Endothelial cell of umbilical vein (primary cell): ENCODE results near the gene FOXL2NB. TPM values are rescaled to one million over a fixed set of nuclear protein-coding genes. Genes with fewer than 3 reads are reported as not detected.

Experiments
- BruUV-seq: library from RNA; stranded (reverse); fragments of 400-500 nt; replicated peaks from 2 replicates; lab custom pipeline; 2021; lab: Mats Ljungman, UMichigan
- CTCF ChIA-PET: fragments of 300-600, 350-600 bp; sonication (Branson Sonifier 250); formaldehyde crosslinking; loops from one replicate; lab custom pipeline; 2021; ENCODE audit warnings: antibody characterized with exemption, inconsistent platforms; lab: Charles Lee
- POLR2A ChIA-PET: fragments of 300-600, 350-600 bp; sonication (Branson Sonifier 250); formaldehyde crosslinking; loops from one replicate; lab custom pipeline; 2021; ENCODE audit warnings: antibody characterized with exemption, inconsistent platforms; lab: Charles Lee
- DNase-seq: peaks from one replicate; pipeline ENCODE4 v3.0.0-alpha.2; 2011; ENCODE audit warnings: low read depth, low spot score
- FAIRE-seq: peaks from 2 replicates; lab custom pipeline; 2011; peaks lifted over from hg19 to GRCh38; lab: Jason Lieb, UNC
- H2AFZ ChIP-seq: 2 replicates; pipeline ENCODE4 v1.6.0; 2012; ENCODE audit warnings: low read depth, low read length, control low read depth, inconsistent platforms
- H3K27ac ChIP-seq: 2 replicates; pipeline ENCODE4 v1.5.1; 2011; ENCODE audit warnings: low read depth, mild to moderate bottlenecking, control low read depth, low read length, moderate library complexity; ENCODE audit not compliant: insufficient read depth
- H3K27me3 ChIP-seq, 2 experiments: 2 replicates each; pipeline versions ENCODE4 v1.6.0 to v1.6.1; 2011; ENCODE audit warnings: low read length in 2 of 2, mixed read lengths in 1 of 2; ENCODE audit not compliant: control insufficient read depth in 2 of 2, insufficient read depth in 2 of 2
- H3K36me3 ChIP-seq, 2 experiments: 2 replicates in 1 of 2; 3 replicates in 1 of 2; pipeline ENCODE4 v1.5.1; 2011; ENCODE audit warnings: low read length in 2 of 2, mild to moderate bottlenecking in 1 of 2, moderate library complexity in 1 of 2; ENCODE audit not compliant: control insufficient read depth in 2 of 2, insufficient read depth in 2 of 2; ENCODE audit errors: extremely low read depth in 1 of 2
- H3K4me1 ChIP-seq: 3 replicates; pipeline ENCODE4 v1.5.1; 2011; ENCODE audit warnings: mild to moderate bottlenecking, low read length; ENCODE audit not compliant: control insufficient read depth, insufficient read depth; ENCODE audit errors: extremely low read depth
- H3K4me2 ChIP-seq: 2 replicates; pipeline ENCODE4 v1.6.1; 2011; ENCODE audit warnings: low read length, control low read depth, mixed read lengths; ENCODE audit not compliant: insufficient read depth
- H3K4me3 ChIP-seq, 3 experiments: fragments of 200-600 bp in 1 of 3; sonication (generic), shearing (Covaris generic) in 1 of 3; replicated peaks in 1 of 3; 2 replicates each; pipeline ENCODE4 v1.5.1; 2011 to 2016; ENCODE audit warnings: control low read depth in 3 of 3, low read length in 3 of 3, mild to moderate bottlenecking in 2 of 3, inconsistent platforms in 1 of 3, low read depth in 1 of 3, moderate library complexity in 1 of 3; ENCODE audit not compliant: insufficient read depth in 1 of 3
- H3K79me2 ChIP-seq: 2 replicates; pipeline ENCODE4 v1.6.0; 2012; ENCODE audit warnings: low read length, inconsistent platforms; ENCODE audit not compliant: control insufficient read depth, insufficient read depth
- H3K9ac ChIP-seq: replicated peaks from 2 replicates; pipeline ENCODE3; 2011; ENCODE audit warnings: low read length, control low read depth; ENCODE audit not compliant: insufficient read depth; ENCODE audit errors: extremely low read depth
- H3K9me1 ChIP-seq: replicated peaks from 3 replicates; pipeline ENCODE4 v1.6.0; 2011; ENCODE audit warnings: mild to moderate bottlenecking, low read length; ENCODE audit not compliant: control insufficient read depth, insufficient read depth; ENCODE audit errors: extremely low read depth
- H3K9me3 ChIP-seq: replicated peaks from 2 replicates; pipeline ENCODE4 v1.5.1; 2012; ENCODE audit warnings: low read length, inconsistent platforms; ENCODE audit not compliant: control insufficient read depth, insufficient read depth
- H4K20me1 ChIP-seq: replicated peaks from 2 replicates; pipeline ENCODE3; 2011; ENCODE audit warnings: mild to moderate bottlenecking, low read length; ENCODE audit not compliant: control insufficient read depth, insufficient read depth; ENCODE audit errors: extremely low read depth
- EZH2 ChIP-seq: IDR thresholded peaks from 2 replicates; pipeline ENCODE4 v1.6.1; 2012; ENCODE audit warnings: borderline replicate concordance, low read depth, mild to moderate bottlenecking, moderate library complexity, low read length, inconsistent platforms; ENCODE audit not compliant: severe bottlenecking
- FOS ChIP-seq: IDR thresholded peaks from 2 replicates; pipeline ENCODE4 v1.6.1; 2011; ENCODE audit warnings: mild to moderate bottlenecking, low read length, moderate library complexity, borderline replicate concordance; ENCODE audit not compliant: insufficient read depth
- GATA2 ChIP-seq: IDR thresholded peaks from 2 replicates; pipeline ENCODE4 v1.7.0; 2011; ENCODE audit warnings: low read depth, mild to moderate bottlenecking, moderate library complexity, mixed read lengths, low read length; ENCODE audit not compliant: insufficient read length, insufficient read depth
- JUN ChIP-seq: IDR thresholded peaks from 2 replicates; pipeline ENCODE4 v1.6.1; 2011; ENCODE audit warnings: borderline replicate concordance, low read depth; ENCODE audit not compliant: insufficient read length, insufficient read depth
- MYC ChIP-seq: IDR thresholded peaks from one replicate; pipeline ENCODE4 v1.6.1; 2011; ENCODE audit warnings: mild to moderate bottlenecking, low read depth, low read length
- POLR2A ChIP-seq: IDR thresholded peaks from 2 replicates; pipeline ENCODE4 v1.6.1; 2012; ENCODE audit warnings: low read depth, mild to moderate bottlenecking, control low read depth, low read length
- POLR2AphosphoS5 ChIP-seq: IDR thresholded peaks from 2 replicates; pipeline ENCODE4 v1.6.1; 2012; ENCODE audit warnings: low read depth, mild to moderate bottlenecking, control low read depth, low read length, moderate library complexity; ENCODE audit not compliant: insufficient read depth
- dilution Hi-C: fragments of 300-500 bp; cut with MboI; formaldehyde crosslinking; loops from one replicate; pipeline ENCODE4 v1.15.0; 2019; ENCODE audit warnings: low sequenced_read_pairs; ENCODE audit not compliant: extremely low pct_ligation_motif_present
- intact Hi-C: fragments of 100-400 bp; cut with micrococcal nuclease; formaldehyde crosslinking; loops from one replicate; pipeline ENCODE4 v1.10.0; 2022
- polyA plus RNA-seq, 4 experiments: library from polyadenylated mRNA; depleted of rRNA in 3 of 4; stranded (reverse) in 3 of 4; unstranded in 1 of 4; fragments of >200 nt; gene quantifications; 2 replicates each; pipeline versions ENCODE4 v1.2.1 to v1.2.3, GENCODE V29; 2011 to 2012; ENCODE audit warnings: missing spikeins in 1 of 4
- total RNA-seq: library from RNA; stranded (reverse); gene quantifications from 2 replicates; pipeline ENCODE4 v1.2.3, GENCODE V29; 2021
- TF ChIP-seq, protein P1 (sequence below): IDR thresholded peaks from 2 replicates; pipeline ENCODE4 v1.6.1; 2011; ENCODE audit not compliant: insufficient read depth, insufficient read length
- TF ChIP-seq, protein P2 (sequence below), 2 donors: IDR thresholded peaks; 1 replicate in 1 of 2; 2 replicates in 1 of 2; pipeline ENCODE4 v1.5.1; 2011; ENCODE audit warnings: low read length in 2 of 2, mild to moderate bottlenecking in 2 of 2, moderate library complexity in 2 of 2, control low read depth in 1 of 2, inconsistent platforms in 1 of 2, low read depth in 1 of 2; ENCODE audit not compliant: insufficient read depth in 1 of 2; ENCODE audit errors: extremely low read depth in 1 of 2

The FOXL2NB gene
- total and polyA plus RNA-seq, 2 donors (not counting 3 experiments of a cell fraction or from before 2014, with no cell fraction given): 0.01 TPM; not detected in 1

DNA sequence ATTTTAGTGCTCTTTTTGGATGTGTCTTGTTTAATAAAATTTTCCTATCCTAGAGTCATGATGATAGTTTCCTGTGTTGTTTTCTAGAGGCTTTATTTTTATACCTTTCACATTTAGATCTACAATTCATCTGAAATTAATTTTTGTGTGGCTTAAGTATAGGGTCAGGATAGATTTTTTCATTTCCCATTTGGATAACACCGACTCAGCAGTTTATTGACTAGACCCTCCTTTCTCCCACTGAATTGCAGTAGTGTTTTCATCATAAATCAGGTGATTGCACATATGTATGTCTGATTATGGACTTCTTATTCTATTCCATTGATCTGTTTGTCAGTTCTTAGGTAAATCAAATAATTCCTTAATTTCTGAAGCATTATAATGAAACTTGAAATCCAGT lies 48.7 kb downstream of the FOXL2NB start:
- no peaks in the 10 kb centered on the region for H3K36me3 ChIP-seq
- intact Hi-C loops (no loop called here), dilution Hi-C loops (no loop called here)
- no peak overlapping the region for H3K4me2 ChIP-seq
- no TSS peak for BruUV-seq
- H3K9me3 ChIP-seq: no peaks in the 10 kb centered on the region
- TF ChIP-seq GATA2 (no peak), FOS (no peak), MYC (no peak), EZH2 (no peak), POLR2AphosphoS5 (no peak), POLR2A (no peak), JUN (no peak)
- TF ChIP-seq, protein P1, sequence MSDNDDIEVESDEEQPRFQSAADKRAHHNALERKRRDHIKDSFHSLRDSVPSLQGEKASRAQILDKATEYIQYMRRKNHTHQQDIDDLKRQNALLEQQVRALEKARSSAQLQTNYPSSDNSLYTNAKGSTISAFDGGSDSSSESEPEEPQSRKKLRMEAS: no peak
- TF ChIP-seq, protein P2, sequence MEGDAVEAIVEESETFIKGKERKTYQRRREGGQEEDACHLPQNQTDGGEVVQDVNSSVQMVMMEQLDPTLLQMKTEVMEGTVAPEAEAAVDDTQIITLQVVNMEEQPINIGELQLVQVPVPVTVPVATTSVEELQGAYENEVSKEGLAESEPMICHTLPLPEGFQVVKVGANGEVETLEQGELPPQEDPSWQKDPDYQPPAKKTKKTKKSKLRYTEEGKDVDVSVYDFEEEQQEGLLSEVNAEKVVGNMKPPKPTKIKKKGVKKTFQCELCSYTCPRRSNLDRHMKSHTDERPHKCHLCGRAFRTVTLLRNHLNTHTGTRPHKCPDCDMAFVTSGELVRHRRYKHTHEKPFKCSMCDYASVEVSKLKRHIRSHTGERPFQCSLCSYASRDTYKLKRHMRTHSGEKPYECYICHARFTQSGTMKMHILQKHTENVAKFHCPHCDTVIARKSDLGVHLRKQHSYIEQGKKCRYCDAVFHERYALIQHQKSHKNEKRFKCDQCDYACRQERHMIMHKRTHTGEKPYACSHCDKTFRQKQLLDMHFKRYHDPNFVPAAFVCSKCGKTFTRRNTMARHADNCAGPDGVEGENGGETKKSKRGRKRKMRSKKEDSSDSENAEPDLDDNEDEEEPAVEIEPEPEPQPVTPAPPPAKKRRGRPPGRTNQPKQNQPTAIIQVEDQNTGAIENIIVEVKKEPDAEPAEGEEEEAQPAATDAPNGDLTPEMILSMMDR (IDR thresholded peaks at IDR 0.05; ENCODE audit: extremely low read depth in 1 of 2, insufficient read depth in 1 of 2, low read depth in 1 of 2, low read length in 2 of 2): no peak
- H3K27ac ChIP-seq: no peak overlapping the region
- FAIRE-seq: no peak
- no peaks in the 10 kb centered on the region for H3K9me1 ChIP-seq
- POLR2A ChIA-PET: no interaction called here
- peaks cover 0 to 3% of the 10 kb centered on the region in 2 experiments for H3K27me3 ChIP-seq
- no peak overlapping the region for H3K4me3 ChIP-seq
- no peak overlapping the region for H3K9ac ChIP-seq
- H4K20me1 ChIP-seq: no peaks in the 10 kb centered on the region
- no peak for DNase-seq
- no peak overlapping the region for H2AFZ ChIP-seq
- CTCF ChIA-PET: no interaction called here
- no peaks in the 10 kb centered on the region for H3K79me2 ChIP-seq
- no peaks in the 10 kb centered on the region for H3K4me1 ChIP-seq

Other genes starting within 250 kb of the FOXL2NB start
- gene PIK3CB, start 112.3 kb upstream of the FOXL2NB start, total RNA-seq: 28.4 and 29.8 TPM in 2 replicates
- 6.2 and 9.0 TPM in 2 replicates for gene PIK3CB, start 112.3 kb upstream of the FOXL2NB start, polyA plus RNA-seq
- gene FOXL2, start 80 bp upstream of the FOXL2NB start, total RNA-seq: 0.12 TPM in 1 of 2 replicates, not detected in the other
- gene FOXL2, start 80 bp upstream of the FOXL2NB start, polyA plus RNA-seq: 0.03 TPM in 1 of 2 replicates, not detected in the other
- gene PRR23A, start 59.1 kb downstream of the FOXL2NB start, total RNA-seq: not detected in 2 replicates
- not detected in 2 replicates for gene PRR23A, start 59.1 kb downstream of the FOXL2NB start, polyA plus RNA-seq
- not detected in 2 replicates for gene PRR23B, start 73.7 kb downstream of the FOXL2NB start, total RNA-seq
- not detected in 2 replicates for gene PRR23B, start 73.7 kb downstream of the FOXL2NB start, polyA plus RNA-seq
- gene PRR23C, start 97.7 kb downstream of the FOXL2NB start, total RNA-seq: not detected in 2 replicates
- gene PRR23C, start 97.7 kb downstream of the FOXL2NB start, polyA plus RNA-seq: not detected in 2 replicates